Trophoblast cell (in vitro differentiated cells and primary cell): ENCODE data around the gene RECK.

Experiments
- DNase-seq, 2 donors: peaks; one replicate each; pipeline ENCODE4 v3.0.0-alpha.2; 2016
- H2AFZ ChIP-seq: 2 replicates; pipeline ENCODE4 v1.6.1; 2013; ENCODE audit warnings: low read length, moderate library complexity, mild to moderate bottlenecking; ENCODE audit not compliant: insufficient read depth, poor library complexity
- H2AK5ac ChIP-seq: 2 replicates; pipeline ENCODE4 v1.6.1; 2013; ENCODE audit warnings: mild to moderate bottlenecking, low read length
- H2BK120ac ChIP-seq: 2 replicates; pipeline ENCODE4 v1.6.1; 2013; ENCODE audit warnings: low read length, mild to moderate bottlenecking, moderate library complexity; ENCODE audit not compliant: insufficient read depth, poor library complexity
- H2BK12ac ChIP-seq: 2 replicates; pipeline ENCODE4 v1.6.1; 2013; ENCODE audit warnings: mild to moderate bottlenecking, low read length, moderate library complexity
- H2BK5ac ChIP-seq: 2 replicates; pipeline ENCODE4 v1.6.1; 2013; ENCODE audit warnings: low read length, low read depth, moderate library complexity, mild to moderate bottlenecking; ENCODE audit not compliant: poor library complexity
- H3K14ac ChIP-seq: 2 replicates; pipeline ENCODE4 v1.6.1; 2013; ENCODE audit warnings: mild to moderate bottlenecking, low read length
- H3K18ac ChIP-seq: 2 replicates; pipeline ENCODE4 v1.6.1; 2013; ENCODE audit warnings: mild to moderate bottlenecking, low read length
- H3K23ac ChIP-seq: 2 replicates; pipeline ENCODE4 v1.6.1; 2013; ENCODE audit warnings: low read length
- H3K27ac ChIP-seq: 2 replicates; pipeline ENCODE4 v1.5.1; 2013; ENCODE audit warnings: low read depth, mild to moderate bottlenecking, inconsistent platforms, low read length, moderate library complexity
- H3K27me3 ChIP-seq: 2 replicates; pipeline ENCODE4 v1.6.1; 2013; ENCODE audit warnings: inconsistent platforms, mild to moderate bottlenecking, low read length, moderate library complexity; ENCODE audit not compliant: insufficient read depth
- H3K36me3 ChIP-seq, 2 experiments: 1 replicate in 1 of 2; 2 replicates in 1 of 2; pipeline ENCODE4 v1.6.1; 2013; ENCODE audit warnings: low read length in 2 of 2, mild to moderate bottlenecking in 2 of 2, moderate library complexity in 1 of 2; ENCODE audit not compliant: insufficient read depth in 2 of 2, control insufficient read depth in 1 of 2
- H3K4ac ChIP-seq: 2 replicates; pipeline ENCODE4 v1.6.1; 2013; ENCODE audit warnings: low read depth, mild to moderate bottlenecking, low read length, moderate library complexity
- H3K4me1 ChIP-seq, 2 experiments: 1 replicate in 1 of 2; 2 replicates in 1 of 2; pipeline ENCODE4 v1.6.1; 2013; ENCODE audit warnings: low read length in 2 of 2, mild to moderate bottlenecking in 2 of 2, moderate library complexity in 1 of 2; ENCODE audit not compliant: insufficient read depth in 2 of 2, control insufficient read depth in 1 of 2
- H3K4me2 ChIP-seq: 2 replicates; pipeline ENCODE4 v1.6.1; 2013; ENCODE audit warnings: inconsistent platforms, mild to moderate bottlenecking, low read length, moderate library complexity
- H3K4me3 ChIP-seq: 2 replicates; pipeline ENCODE4 v1.5.1; 2013; ENCODE audit warnings: mild to moderate bottlenecking, low read depth, low read length, inconsistent platforms
- H3K79me1 ChIP-seq: one replicate; pipeline ENCODE4 v1.6.1; 2013; ENCODE audit warnings: low read length
- H3K79me2 ChIP-seq: 2 replicates; pipeline ENCODE4 v1.6.1; 2013; ENCODE audit warnings: low read length, mild to moderate bottlenecking; ENCODE audit not compliant: control insufficient read depth, insufficient read depth, poor library complexity
- H3K9ac ChIP-seq: 2 replicates; pipeline ENCODE4 v1.6.1; 2013; ENCODE audit warnings: mild to moderate bottlenecking, low read length
- H3K9me3 ChIP-seq: 2 replicates; pipeline ENCODE4 v1.6.1; 2013; ENCODE audit warnings: low read depth, mild to moderate bottlenecking, control low read depth, inconsistent platforms, low read length; ENCODE audit not compliant: insufficient read depth
- H4K12ac ChIP-seq: 2 replicates; pipeline ENCODE4 v1.6.1; 2013; ENCODE audit warnings: low read depth, mild to moderate bottlenecking, low read length, moderate library complexity
- H4K8ac ChIP-seq: 2 replicates; pipeline ENCODE4 v1.6.1; 2013; ENCODE audit warnings: low read depth, mild to moderate bottlenecking, low read length, moderate library complexity
- H4K91ac ChIP-seq: one replicate; pipeline ENCODE4 v1.6.1; 2013; ENCODE audit warnings: low read depth, mild to moderate bottlenecking, low read length, moderate library complexity
- WGBS: extraction: QIAGEN DNeasy Blood & Tissue Kit; methylation state at CpG from one replicate; pipeline ENCODE4 v1.1.7; 2013; ENCODE audit warnings: missing lambda C conversion rate; ENCODE audit not compliant: insufficient read length, insufficient coverage; ENCODE audit errors: extremely low coverage; 5-methylcytosine and 5-hydroxymethylcytosine counted together

The RECK gene

GRCh38 chr9:36151316-36152210 is 114.8 kb downstream of the RECK start:
- H4K8ac ChIP-seq, result no peak overlapping the region
- H3K18ac ChIP-seq, result no peak overlapping the region
- H3K4ac ChIP-seq, result no peak overlapping the region
- no peak overlapping the region for H2AK5ac ChIP-seq
- no peak overlapping the region for H4K12ac ChIP-seq
- no peak overlapping the region for H4K91ac ChIP-seq
- peak; percentile 37 to 43 for DNase-seq
- no peak overlapping the region for H3K14ac ChIP-seq
- no peak overlapping the region for H2BK120ac ChIP-seq
- no peak overlapping the region for H2BK5ac ChIP-seq
- H3K4me1 ChIP-seq, result peaks cover 2 to 3% of the 10 kb centered on the region in 2 experiments
- H3K4me3 ChIP-seq, result no peak overlapping the region
- peaks cover 6% of the 10 kb centered on the region for H3K9me3 ChIP-seq
- H3K27me3 ChIP-seq, result no peaks in the 10 kb centered on the region
- H3K27ac ChIP-seq, result no peak overlapping the region
- no CpG with 5 or more reads among the region's 14 CpGs for WGBS
- no peak overlapping the region for H3K4me2 ChIP-seq
- no peaks in the 10 kb centered on the region for H3K79me1 ChIP-seq
- no peak overlapping the region for H2BK12ac ChIP-seq
- no peak overlapping the region for H3K9ac ChIP-seq
- no peak overlapping the region for H2AFZ ChIP-seq
- no peak overlapping the region for H3K23ac ChIP-seq
- no peaks in the 10 kb centered on the region for H3K79me2 ChIP-seq
- H3K36me3 ChIP-seq, result peaks cover 13 to 14% of the 10 kb centered on the region in 2 experiments

GRCh38 chr9:36152741-36153438 is 116.2 kb downstream of the RECK start:
- H3K27ac ChIP-seq, result no peak overlapping the region
- no peaks in the 10 kb centered on the region for H3K79me2 ChIP-seq
- H3K18ac ChIP-seq, result no peak overlapping the region
- no peak overlapping the region for H4K8ac ChIP-seq
- no peak overlapping the region for H2BK12ac ChIP-seq
- H3K14ac ChIP-seq, result no peak overlapping the region
- no peak overlapping the region for H2AK5ac ChIP-seq
- H3K4me2 ChIP-seq, result no peak overlapping the region
- H3K9me3 ChIP-seq, result peaks cover 2% of the 10 kb centered on the region
- no peak overlapping the region for H4K91ac ChIP-seq
- peaks cover 9 to 10% of the 10 kb centered on the region in 2 experiments for H3K36me3 ChIP-seq
- no peak overlapping the region for H3K9ac ChIP-seq
- H4K12ac ChIP-seq, result no peak overlapping the region
- no peak overlapping the region for H2BK120ac ChIP-seq
- H3K23ac ChIP-seq, result no peak overlapping the region
- H2AFZ ChIP-seq, result no peak overlapping the region
- H3K27me3 ChIP-seq, result no peaks in the 10 kb centered on the region
- H3K4me3 ChIP-seq, result no peak overlapping the region
- H2BK5ac ChIP-seq, result no peak overlapping the region
- peaks cover 2 to 3% of the 10 kb centered on the region in 2 experiments for H3K4me1 ChIP-seq
- DNase-seq, result no peak
- WGBS, result no CpG with 5 or more reads among the region's 10 CpGs
- H3K4ac ChIP-seq, result no peak overlapping the region
- H3K79me1 ChIP-seq, result no peaks in the 10 kb centered on the region

- H2BK12ac ChIP-seq, result no peak overlapping the region
- no peak overlapping the region for H2AFZ ChIP-seq
- no peaks in the 10 kb centered on the region for H3K79me1 ChIP-seq
- H3K9me3 ChIP-seq, result peaks cover 2% of the 10 kb centered on the region
- no peak overlapping the region for H2AK5ac ChIP-seq
- H3K27ac ChIP-seq, result no peak overlapping the region
- no peak overlapping the region for H2BK5ac ChIP-seq
- H3K79me2 ChIP-seq, result no peaks in the 10 kb centered on the region
- no peaks in the 10 kb centered on the region for H3K27me3 ChIP-seq
- H3K4me2 ChIP-seq, result no peak overlapping the region
- WGBS, result no CpG with 5 or more reads among the region's 9 CpGs
- no peak for DNase-seq
- H3K4me3 ChIP-seq, result no peak overlapping the region
- H3K4ac ChIP-seq, result no peak overlapping the region
- no peak overlapping the region for H4K91ac ChIP-seq
- no peak overlapping the region for H3K14ac ChIP-seq
- H3K18ac ChIP-seq, result no peak overlapping the region
- H3K9ac ChIP-seq, result no peak overlapping the region
- no peak overlapping the region for H4K8ac ChIP-seq
- no peak overlapping the region for H2BK120ac ChIP-seq
- H3K23ac ChIP-seq, result no peak overlapping the region
- H3K4me1 ChIP-seq, result peaks cover 2 to 3% of the 10 kb centered on the region in 2 experiments
- H4K12ac ChIP-seq, result no peak overlapping the region
- H3K36me3 ChIP-seq, result peaks cover 5 to 6% of the 10 kb centered on the region in 2 experiments
Observed at GRCh38 chr9:36153746-36154145, 117.0 kb downstream of the RECK start.

- H3K27me3 ChIP-seq, result no peaks in the 10 kb centered on the region
- H2BK120ac ChIP-seq, result no peak overlapping the region
- no peaks in the 10 kb centered on the region for H3K79me2 ChIP-seq
- no peak overlapping the region for H2BK12ac ChIP-seq
- WGBS, result no CpG with 5 or more reads among the region's 11 CpGs
- H3K14ac ChIP-seq, result no peak overlapping the region
- no peak overlapping the region for H2BK5ac ChIP-seq
- H3K4me2 ChIP-seq, result no peak overlapping the region
- no peak overlapping the region for H4K12ac ChIP-seq
- H3K27ac ChIP-seq, result no peak overlapping the region
- H3K9ac ChIP-seq, result no peak overlapping the region
- H3K36me3 ChIP-seq, result peaks cover 5 to 6% of the 10 kb centered on the region in 2 experiments
- no peak overlapping the region for H2AK5ac ChIP-seq
- H3K79me1 ChIP-seq, result no peaks in the 10 kb centered on the region
- H3K4ac ChIP-seq, result no peak overlapping the region
- no peak overlapping the region for H2AFZ ChIP-seq
- H3K18ac ChIP-seq, result no peak overlapping the region
- peaks cover 2% of the 10 kb centered on the region for H3K9me3 ChIP-seq
- peaks cover 0 to 2% of the 10 kb centered on the region in 2 experiments for H3K4me1 ChIP-seq
- no peak overlapping the region for H3K4me3 ChIP-seq
- H4K8ac ChIP-seq, result no peak overlapping the region
- no peak overlapping the region for H4K91ac ChIP-seq
- H3K23ac ChIP-seq, result no peak overlapping the region
- peak in 1 of 2 donors; percentile 47 for DNase-seq
Observed at GRCh38 chr9:36154331-36154952, 117.7 kb downstream of the RECK start.
